ENCODE measurements around the gene TRPV4.
"Not testable (repeated sequence)": the region's sequence is repeated elsewhere in the genome, so short reads cannot be mapped to it uniquely, and the experiment has no call there.

The TRPV4 gene

GRCh38 chr12:109860977-109861376, 27.8 kb upstream of the TRPV4 start:
- no peak for DNase-seq (ENCODE audit: low read depth)

DNA sequence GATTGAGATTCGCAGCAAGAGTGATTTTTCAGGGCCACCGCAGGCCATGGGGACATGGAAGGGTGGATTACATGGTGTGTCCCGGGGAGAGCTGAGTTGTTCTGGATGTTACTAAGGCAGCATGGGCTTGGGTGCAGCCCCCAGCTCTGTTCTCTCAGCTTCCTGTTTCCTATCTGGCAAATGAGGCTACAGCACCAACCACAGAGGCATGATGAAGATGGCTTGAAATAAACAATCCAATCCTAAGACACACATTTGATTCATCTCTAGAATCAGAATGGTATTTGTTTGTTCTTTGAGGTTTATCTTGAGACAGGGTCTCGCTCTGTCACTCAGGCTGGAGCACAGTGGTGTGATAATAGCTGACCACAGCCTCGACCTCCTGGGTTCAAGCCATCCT, 25.6 kb upstream of the TRPV4 start:
- no peak for DNase-seq (ENCODE audit: low read depth)

- DNase-seq (ENCODE audit: low read depth): no peak
Measured at GRCh38 chr12:109857715-109858114, 24.5 kb upstream of the TRPV4 start.

DNA sequence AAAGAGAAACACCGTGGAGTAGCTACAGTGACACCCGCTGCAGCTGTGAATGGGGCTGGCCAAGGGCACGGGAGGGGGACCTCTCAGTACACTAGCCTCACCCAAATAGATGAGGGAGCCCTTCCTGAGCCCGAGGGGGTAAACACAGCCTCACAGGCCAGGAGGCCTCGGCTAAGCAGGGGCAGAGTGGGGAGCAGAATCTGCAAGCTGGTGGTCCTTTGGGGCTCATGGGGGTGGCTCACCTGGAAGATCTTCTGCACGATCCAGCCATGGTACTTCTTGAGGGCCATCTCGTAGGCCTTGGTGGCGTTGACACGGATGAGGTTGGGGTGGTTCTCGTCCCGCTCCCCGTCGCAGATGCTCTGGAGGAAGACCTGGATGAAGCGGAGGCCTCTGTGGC, 22.2 kb upstream of the TRPV4 start:
- no peak for DNase-seq (ENCODE audit: low read depth)

DNA sequence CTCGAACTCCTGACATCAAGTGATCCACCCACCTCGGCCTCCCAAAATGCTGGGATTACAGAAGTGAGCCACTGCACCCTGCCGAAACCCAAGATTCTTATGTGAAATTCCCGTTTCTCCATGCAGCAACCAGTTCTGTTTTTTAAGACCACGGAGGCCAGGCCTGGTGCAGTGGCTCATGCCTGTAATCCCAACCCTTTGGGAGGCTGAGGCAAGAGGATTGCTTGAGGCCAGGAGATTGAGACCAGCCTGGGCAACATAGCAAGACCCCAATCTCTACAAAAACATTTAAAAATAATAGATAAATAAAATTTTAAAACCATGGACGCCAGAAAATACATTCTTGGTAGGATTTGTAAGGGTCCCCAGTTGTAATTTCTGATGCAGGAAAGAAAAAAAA, 17.3 kb upstream of the TRPV4 start:
- DNase-seq (ENCODE audit: low read depth): not testable (repeated sequence)

DNA sequence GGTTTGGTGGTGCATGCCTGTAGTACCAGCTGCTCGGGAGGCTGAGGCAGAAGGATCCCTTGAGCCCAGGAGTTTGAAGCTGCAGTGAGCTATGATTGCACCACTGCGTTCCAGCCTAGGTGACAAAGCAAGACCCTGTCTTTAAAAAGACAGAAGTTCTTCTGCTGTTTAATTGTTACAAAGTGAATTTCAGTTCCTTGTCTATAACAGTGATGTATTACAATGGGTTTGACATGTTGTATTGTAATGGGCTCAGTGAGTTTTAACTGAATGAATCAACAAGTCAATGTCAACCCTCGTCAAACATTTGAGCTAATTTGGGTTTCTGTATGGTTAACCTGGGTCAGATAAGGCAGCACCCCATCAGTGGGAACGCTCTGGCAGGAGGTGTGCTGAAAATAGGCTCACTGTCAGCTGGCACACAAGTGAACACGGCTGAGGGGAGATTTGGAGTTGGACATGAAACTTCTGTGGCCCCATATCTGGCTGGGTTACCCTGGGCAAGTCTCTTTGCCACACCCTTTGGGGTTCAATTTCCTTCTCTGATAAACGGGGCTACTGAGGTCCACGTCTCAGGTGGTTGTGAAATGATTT, 14.0 kb upstream of the TRPV4 start:
- DNase-seq (ENCODE audit: low read depth): no peak

DNA sequence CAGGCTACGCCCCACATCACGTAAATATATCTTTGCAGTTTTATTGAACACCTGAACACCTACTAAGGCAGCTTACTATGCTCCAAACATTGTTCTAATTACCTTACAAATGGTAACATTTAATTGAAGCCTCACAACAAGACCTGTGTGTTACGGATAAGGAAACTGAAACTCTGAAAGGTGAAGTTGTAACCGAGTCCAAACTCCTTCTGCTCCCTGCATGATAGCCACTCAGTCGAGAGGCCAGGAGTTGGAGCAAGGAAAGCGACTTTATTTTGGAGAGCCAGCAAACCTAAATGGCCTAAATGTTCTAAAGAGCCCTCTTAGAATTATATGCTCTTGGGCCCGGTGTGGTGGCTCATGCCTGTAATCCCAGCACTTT, 12.6 kb upstream of the TRPV4 start:
- no peak for DNase-seq (ENCODE audit: low read depth)

DNA sequence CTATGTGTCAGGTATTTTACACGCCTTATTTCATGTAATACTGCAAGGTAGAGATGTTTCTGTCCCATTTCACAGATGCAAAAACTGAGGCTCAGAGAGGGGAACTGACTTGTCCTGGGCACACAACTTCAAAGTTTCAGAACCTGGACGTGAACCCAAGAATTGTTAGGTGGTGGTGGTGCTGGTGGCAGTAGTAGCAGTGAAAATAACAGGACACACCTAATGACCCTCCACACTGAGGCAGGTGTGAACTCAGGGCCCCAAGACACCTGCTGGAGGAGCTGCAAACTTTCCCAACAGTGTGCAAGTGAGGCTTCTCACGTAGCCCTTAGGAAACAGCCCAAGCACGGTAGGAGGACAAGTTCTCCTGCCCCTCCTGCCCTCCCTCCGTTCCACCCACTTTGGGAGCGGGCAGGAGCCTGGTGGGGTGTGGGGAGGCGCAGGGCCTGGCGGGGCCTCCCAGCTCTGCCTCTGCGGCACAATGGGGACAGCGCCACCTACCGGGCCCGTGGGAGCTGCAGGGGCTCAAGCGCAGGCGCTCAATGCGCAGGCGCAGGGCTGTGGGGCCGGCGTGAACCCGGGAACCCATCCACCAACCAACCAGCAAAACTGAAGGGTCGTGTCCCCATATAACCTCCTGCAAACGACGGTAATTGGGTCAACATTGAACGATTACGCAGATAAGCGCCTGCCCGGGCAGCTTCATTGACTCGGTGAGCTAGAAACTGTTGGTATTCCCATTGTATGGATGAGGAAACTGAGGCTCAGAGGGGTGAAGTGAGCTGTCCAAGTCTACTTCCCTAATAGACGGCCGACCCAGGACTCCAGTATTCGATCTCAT, 12.0 kb upstream of the TRPV4 start:
- peak; percentile 68 for DNase-seq (ENCODE audit: low read depth)

GRCh38 chr12:109844091-109844490, 10.9 kb upstream of the TRPV4 start:
- no peak for DNase-seq (ENCODE audit: low read depth)

DNA sequence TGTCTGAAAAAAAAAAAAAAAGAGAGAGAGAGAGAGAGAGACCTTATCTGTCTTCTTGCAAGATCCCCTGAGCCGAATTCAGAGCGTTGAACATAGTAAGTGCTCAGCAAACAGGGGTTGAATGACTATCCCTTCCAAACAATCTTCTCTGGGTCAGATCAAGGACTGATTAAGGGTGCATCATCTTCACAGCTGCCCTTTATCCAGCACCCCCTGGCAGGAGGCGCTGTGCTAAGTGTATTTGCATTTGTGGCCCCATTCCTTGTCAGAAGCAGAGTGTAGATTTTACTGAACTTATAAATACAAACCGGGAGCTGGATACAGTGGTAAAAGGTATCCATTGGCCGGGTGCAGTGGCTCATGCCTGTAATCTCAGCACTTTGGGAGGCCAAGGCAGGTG, 8.8 kb upstream of the TRPV4 start:
- DNase-seq (ENCODE audit: low read depth): no peak

DNA sequence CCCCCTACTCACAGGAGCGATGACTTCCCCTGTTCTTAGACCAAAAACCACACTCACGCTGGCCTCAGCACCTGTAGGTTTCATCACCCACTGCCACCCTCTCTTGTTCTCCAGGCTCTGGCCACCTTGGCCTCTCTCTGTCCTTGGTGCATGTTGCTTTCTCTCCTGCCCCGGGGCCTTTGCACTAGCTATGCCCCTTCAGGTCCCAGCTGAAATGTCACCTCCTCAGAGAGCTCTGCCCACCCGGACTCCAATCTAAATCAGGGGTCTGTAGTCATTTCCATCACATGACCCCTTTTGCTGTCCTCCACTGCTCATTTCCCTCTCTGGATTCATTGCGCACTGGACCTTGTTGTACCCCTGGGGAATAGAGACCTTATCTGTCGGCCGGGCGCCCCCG, 8.2 kb upstream of the TRPV4 start:
- no peak for DNase-seq (ENCODE audit: low read depth)

DNA sequence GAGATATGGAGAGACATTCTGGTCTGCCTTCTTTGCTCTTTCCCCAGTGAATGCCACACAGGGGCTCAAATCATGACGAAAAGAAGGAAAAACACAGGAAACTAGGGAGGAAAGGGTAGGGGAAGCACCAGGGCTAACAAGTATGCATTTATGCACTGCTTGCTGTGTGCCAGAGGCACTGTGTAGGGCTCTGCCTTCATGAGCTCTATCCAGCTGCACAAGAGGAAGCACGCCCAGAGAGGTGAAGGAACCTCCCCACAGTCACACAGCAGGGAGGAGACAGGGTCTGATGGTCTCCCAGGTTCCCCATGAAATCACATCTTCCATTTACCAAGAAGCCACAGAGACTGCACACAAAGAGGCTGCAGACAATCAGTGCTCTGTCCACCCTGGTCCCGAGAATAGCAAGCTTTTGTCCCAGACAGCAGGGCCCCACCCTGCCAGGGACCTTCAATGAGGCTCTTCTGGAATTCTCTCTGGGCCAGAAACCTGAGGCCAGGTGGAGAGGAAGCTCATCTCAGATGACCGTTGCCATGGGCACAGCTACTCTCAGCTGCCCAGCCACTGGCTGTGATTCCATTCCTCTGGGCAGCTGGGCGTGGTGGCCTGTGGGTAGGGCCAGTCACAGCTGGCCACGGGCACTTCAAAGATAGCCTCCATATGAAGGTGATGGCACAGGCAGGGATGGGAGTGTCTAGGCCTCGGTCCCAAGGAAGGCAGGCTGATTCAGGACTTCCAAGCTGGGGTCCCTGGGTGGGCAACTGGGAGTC, 7.3 kb upstream of the TRPV4 start:
- no peak for DNase-seq (ENCODE audit: low read depth)

- DNase-seq (ENCODE audit: low read depth): no peak
Measured at GRCh38 chr12:109839444-109839843, 6.2 kb upstream of the TRPV4 start.

DNA sequence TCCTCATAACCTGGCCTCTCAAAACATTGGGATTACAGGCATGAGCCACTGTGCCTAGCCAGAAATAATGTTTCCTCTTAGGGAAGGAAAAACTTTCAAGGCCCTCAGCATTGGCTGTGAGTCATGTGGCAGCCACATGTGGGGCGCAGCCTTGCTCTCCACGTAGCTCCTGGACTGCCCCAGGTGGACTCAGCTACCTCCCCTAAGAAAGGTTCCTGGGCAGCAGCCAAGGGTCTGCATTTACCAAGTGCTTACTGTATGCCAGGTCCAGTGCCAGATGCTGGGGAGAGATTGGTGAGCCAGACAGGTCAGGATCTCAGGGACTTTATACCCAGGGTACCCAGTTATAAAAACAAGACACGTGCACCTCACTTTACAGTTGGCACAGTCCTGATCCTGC, 3.7 kb upstream of the TRPV4 start:
- DNase-seq (ENCODE audit: low read depth): no peak

- no peak for DNase-seq (ENCODE audit: low read depth)
Measured at GRCh38 chr12:109835827-109836226, 2.6 kb upstream of the TRPV4 start.

GRCh38 chr12:109832541-109833306, 474 bp downstream of the TRPV4 start:
- no peak for DNase-seq (ENCODE audit: low read depth)

DNA sequence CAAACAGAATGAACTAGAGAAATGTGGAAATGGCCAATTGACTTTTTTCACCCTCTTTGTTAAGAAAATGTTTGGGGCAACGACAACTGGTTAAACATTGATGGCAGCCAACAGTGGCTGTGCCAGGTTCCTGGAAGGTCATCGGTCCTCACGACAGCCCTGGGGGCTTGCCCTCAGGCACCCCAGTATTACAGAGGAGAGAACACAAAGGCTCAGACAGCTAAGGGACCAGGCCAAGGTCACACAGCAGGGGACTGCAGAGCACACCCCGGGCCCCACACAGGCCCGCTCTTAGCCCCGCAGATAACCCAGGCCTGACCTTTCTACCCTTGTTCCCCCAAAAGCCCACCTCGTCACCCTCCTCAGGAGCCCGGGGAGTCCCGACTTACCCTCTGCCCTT, 1.3 kb downstream of the TRPV4 start:
- DNase-seq (ENCODE audit: low read depth): no peak

DNA sequence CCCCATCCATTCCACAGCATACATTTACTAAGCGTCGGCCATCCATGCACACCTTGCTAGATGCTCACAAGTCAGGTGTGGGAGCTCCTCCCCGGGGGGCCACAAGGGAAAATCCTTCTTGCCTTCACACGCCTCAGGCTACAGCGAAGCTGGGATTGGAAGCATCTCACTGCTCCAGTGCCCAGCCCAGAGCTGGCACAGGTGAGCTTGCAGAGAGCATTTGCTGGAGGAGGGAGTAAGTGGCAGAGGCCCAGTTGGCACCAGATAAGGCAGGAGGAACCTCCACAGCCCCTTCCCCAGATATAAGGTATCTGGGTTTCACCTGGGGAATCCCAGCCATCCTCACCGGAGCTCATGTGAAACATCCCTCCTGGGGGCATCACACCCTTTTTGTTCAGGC, 1.8 kb downstream of the TRPV4 start:
- DNase-seq (ENCODE audit: low read depth): no peak

DNA sequence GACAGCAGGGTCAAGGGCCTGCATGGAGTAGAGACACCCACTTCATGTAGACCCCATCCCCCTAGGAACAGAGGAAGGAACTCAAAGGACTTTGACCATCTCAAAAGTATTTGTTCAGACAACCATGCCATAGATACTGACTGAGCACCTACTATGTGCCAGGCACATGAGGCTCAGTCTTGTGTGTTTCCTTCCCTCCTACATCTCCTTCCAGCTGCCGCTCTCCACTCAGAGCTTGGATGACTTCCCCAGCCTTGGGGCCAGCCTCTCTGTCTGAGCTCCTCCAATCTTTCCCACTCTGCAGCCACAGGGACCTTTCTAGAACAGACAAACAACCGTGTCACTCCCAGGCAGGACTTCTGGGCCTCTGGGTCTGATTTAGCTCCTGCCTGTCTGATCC, 2.5 kb downstream of the TRPV4 start:
- no peak for DNase-seq (ENCODE audit: low read depth)

DNA sequence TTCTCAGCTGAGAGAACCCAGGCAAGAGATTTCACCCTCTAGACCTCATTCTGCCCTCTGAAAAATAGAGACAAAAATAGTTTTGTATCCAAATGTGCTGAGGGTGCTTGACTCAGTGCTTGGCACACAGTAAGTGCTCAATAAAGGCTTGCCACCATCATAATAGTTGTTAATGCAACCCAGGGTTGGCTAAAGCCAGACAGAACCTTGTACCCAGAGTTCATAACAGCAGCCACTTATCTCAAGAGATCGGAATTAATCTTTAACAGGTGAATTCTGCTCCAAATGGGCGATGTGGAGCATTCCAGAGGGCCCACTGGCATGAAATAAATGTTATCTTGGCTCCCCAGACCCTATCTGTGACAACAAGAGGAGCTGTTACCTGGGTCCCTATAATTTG, 2.9 kb downstream of the TRPV4 start:
- DNase-seq (ENCODE audit: low read depth): no peak

GRCh38 chr12:109829667-109830066, 3.5 kb downstream of the TRPV4 start:
- no peak for DNase-seq (ENCODE audit: low read depth)

- no peak for DNase-seq (ENCODE audit: low read depth)
Measured at GRCh38 chr12:109828754-109829511, 4.3 kb downstream of the TRPV4 start.

Measured in CMK (cell line).